H1 (cell line): ENCODE measurements around the gene KIF26A. TPM values are rescaled to one million over a fixed set of nuclear protein-coding genes. Genes with fewer than 3 reads are reported as not detected.

Experiments
- CTCF ChIA-PET: fragments of 300-600 bp; sonication (Branson Sonifier 250); formaldehyde crosslinking; loops from one replicate; lab custom pipeline; 2021; ENCODE audit not compliant: partially characterized antibody; lab: Charles Lee
- POLR2A ChIA-PET: fragments of 300-600 bp; sonication (Branson Sonifier 250); formaldehyde crosslinking; loops from one replicate; lab custom pipeline; 2021; ENCODE audit warnings: inconsistent platforms; ENCODE audit not compliant: partially characterized antibody; lab: Charles Lee
- DNase-seq, 2 experiments: peaks; one replicate each; pipeline versions ENCODE4 v3.0.0 to v3.0.0-alpha.2; 2010 to 2022; ENCODE audit warnings: low spot score in 2 of 2, low read depth in 1 of 2, mixed read lengths in 1 of 2
- FAIRE-seq: peaks from 2 replicates; lab custom pipeline; 2011; peaks lifted over from hg19 to GRCh38; lab: Jason Lieb, UNC
- H2AFZ ChIP-seq: 2 replicates; pipeline ENCODE4 v1.8.1; 2012; ENCODE audit warnings: low read length, inconsistent platforms
- H2AK5ac ChIP-seq: 2 replicates; pipeline ENCODE4 v1.6.1; 2013; ENCODE audit warnings: low read depth, low read length
- H2BK120ac ChIP-seq: replicated peaks from 2 replicates; pipeline ENCODE3; 2013; ENCODE audit warnings: low read depth, low read length, inconsistent platforms
- H2BK12ac ChIP-seq: 2 replicates; pipeline ENCODE4 v1.6.1; 2013; ENCODE audit warnings: low read depth, low read length
- H2BK15ac ChIP-seq: 2 replicates; pipeline ENCODE4 v1.6.1; 2013; ENCODE audit warnings: low read length
- H2BK20ac ChIP-seq: 2 replicates; pipeline ENCODE4 v1.6.1; 2013; ENCODE audit warnings: low read length
- H2BK5ac ChIP-seq: 2 replicates; pipeline ENCODE4 v1.6.1; 2013; ENCODE audit warnings: low read depth, low read length
- H3K14ac ChIP-seq: 2 replicates; pipeline ENCODE4 v1.6.1; 2013; ENCODE audit warnings: inconsistent platforms; ENCODE audit not compliant: insufficient read length
- H3K18ac ChIP-seq: 2 replicates; pipeline ENCODE4 v1.6.1; 2013; ENCODE audit warnings: low read length; ENCODE audit errors: extremely low read depth
- H3K23ac ChIP-seq: 2 replicates; pipeline ENCODE4 v1.6.1; 2013; ENCODE audit warnings: inconsistent platforms; ENCODE audit not compliant: insufficient read length
- H3K23me2 ChIP-seq: 2 replicates; pipeline ENCODE4 v1.6.1; 2013; ENCODE audit warnings: low read depth, low read length
- H3K27ac ChIP-seq: 2 replicates; pipeline ENCODE4 v1.6.1; 2011; ENCODE audit warnings: low read depth, low read length, inconsistent platforms
- H3K27me3 ChIP-seq, 4 experiments: replicated peaks in 1 of 4; 1 replicate in 1 of 4; 2 replicates in 3 of 4; pipeline versions ENCODE4 v1.6.1 to v1.8.1; 2011 to 2013; ENCODE audit warnings: low read length in 3 of 4, mild to moderate bottlenecking in 3 of 4, inconsistent platforms in 2 of 4, mixed read lengths in 2 of 4, moderate library complexity in 1 of 4; ENCODE audit not compliant: control insufficient read depth in 3 of 4, insufficient read depth in 3 of 4; ENCODE audit errors: extremely low read depth in 1 of 4
- H3K36me3 ChIP-seq, 4 experiments: 2 replicates each; pipeline versions ENCODE4 v1.6.1 to v1.8.1; 2011 to 2013; ENCODE audit warnings: mild to moderate bottlenecking in 4 of 4, low read length in 3 of 4, moderate library complexity in 2 of 4, control low read depth in 1 of 4, inconsistent platforms in 1 of 4; ENCODE audit not compliant: insufficient read depth in 4 of 4, control insufficient read depth in 2 of 4
- H3K4ac ChIP-seq: replicated peaks from 2 replicates; pipeline ENCODE3; 2013; ENCODE audit warnings: low read length, low read depth, mixed read lengths, inconsistent platforms; ENCODE audit not compliant: insufficient read length
- H3K4me1 ChIP-seq, 4 experiments: replicated peaks in 1 of 4; 1 replicate in 1 of 4; 2 replicates in 3 of 4; pipeline versions ENCODE4 v1.6.1 to v1.8.1; 2011 to 2013; ENCODE audit warnings: low read length in 3 of 4, inconsistent platforms in 2 of 4, mixed read lengths in 1 of 4; ENCODE audit not compliant: insufficient read depth in 4 of 4, control insufficient read depth in 3 of 4
- H3K4me2 ChIP-seq, 2 experiments: 2 replicates each; pipeline versions ENCODE4 v1.6.1 to v1.8.1; 2011 to 2013; ENCODE audit warnings: low read depth in 2 of 2, low read length in 2 of 2, control low read depth in 1 of 2, inconsistent platforms in 1 of 2, mild to moderate bottlenecking in 1 of 2; ENCODE audit not compliant: insufficient read depth in 1 of 2
- H3K4me3 ChIP-seq, 4 experiments: fragments of 200-600, 300-600 bp in 1 of 4; sonication (generic), shearing (Covaris generic), sonication (Bioruptor Twin) in 1 of 4; 2 replicates each; pipeline versions ENCODE4 v1.5.1 to v1.8.1; 2011 to 2016; ENCODE audit warnings: low read length in 4 of 4, low read depth in 3 of 4, control low read depth in 2 of 4, inconsistent platforms in 2 of 4, mild to moderate bottlenecking in 2 of 4, mixed read lengths in 1 of 4, moderate library complexity in 1 of 4; ENCODE audit not compliant: insufficient read depth in 2 of 4; ENCODE audit errors: extremely low read depth in 1 of 4
- H3K56ac ChIP-seq: replicated peaks from 2 replicates; pipeline ENCODE3; 2013; ENCODE audit warnings: low read depth, mild to moderate bottlenecking, mixed read lengths, low read length, inconsistent platforms; ENCODE audit not compliant: insufficient read length
- H3K79me1 ChIP-seq: 2 replicates; pipeline ENCODE4 v1.6.1; 2013; ENCODE audit warnings: low read depth, low read length, control low read depth
- H3K79me2 ChIP-seq, 2 experiments: 2 replicates each; pipeline versions ENCODE4 v1.6.1 to v1.8.1; 2012 to 2013; ENCODE audit warnings: low read length in 2 of 2, mild to moderate bottlenecking in 2 of 2, inconsistent platforms in 1 of 2; ENCODE audit not compliant: insufficient read depth in 2 of 2, control insufficient read depth in 1 of 2
- H3K9ac ChIP-seq, 4 experiments: replicated peaks in 1 of 4; 1 replicate in 1 of 4; 2 replicates in 3 of 4; pipeline versions ENCODE4 v1.6.1 to v1.8.1; 2011 to 2013; ENCODE audit warnings: low read depth in 3 of 4, low read length in 3 of 4, control low read depth in 2 of 4, mild to moderate bottlenecking in 2 of 4, moderate library complexity in 2 of 4, inconsistent platforms in 1 of 4; ENCODE audit errors: extremely low read depth in 1 of 4
- H3K9me3 ChIP-seq, 2 experiments: 2 replicates each; pipeline versions ENCODE4 v1.6.1 to v1.8.1; 2012 to 2013; ENCODE audit warnings: mild to moderate bottlenecking in 2 of 2, moderate library complexity in 2 of 2, control low read depth in 1 of 2, inconsistent platforms in 1 of 2, low read depth in 1 of 2, low read length in 1 of 2, mixed read lengths in 1 of 2; ENCODE audit not compliant: insufficient read depth in 2 of 2
- H4K20me1 ChIP-seq, 2 experiments: replicated peaks in 1 of 2; 2 replicates each; pipeline versions ENCODE3 to v1.8.1; 2011 to 2013; ENCODE audit warnings: inconsistent platforms in 2 of 2, low read length in 2 of 2, mild to moderate bottlenecking in 1 of 2; ENCODE audit not compliant: insufficient read depth in 2 of 2, control insufficient read depth in 1 of 2
- H4K5ac ChIP-seq: 2 replicates; pipeline ENCODE4 v1.6.1; 2013; ENCODE audit warnings: low read length, low read depth, mixed read lengths, inconsistent platforms; ENCODE audit not compliant: insufficient read length
- H4K8ac ChIP-seq: 2 replicates; pipeline ENCODE4 v1.8.0; 2013; ENCODE audit warnings: mild to moderate bottlenecking, moderate library complexity, low read length, inconsistent platforms; ENCODE audit not compliant: insufficient read depth; ENCODE audit errors: extremely low read depth
- H4K91ac ChIP-seq: replicated peaks from 2 replicates; pipeline ENCODE3; 2013; ENCODE audit warnings: low read length, mixed read lengths, inconsistent platforms; ENCODE audit not compliant: insufficient read length
- CTBP2 ChIP-seq: IDR thresholded peaks from 2 replicates; pipeline ENCODE4 v1.7.0; 2011; ENCODE audit warnings: borderline replicate concordance, mild to moderate bottlenecking, moderate library complexity, mixed read lengths, low read length; ENCODE audit not compliant: insufficient read depth, insufficient read length
- JUN ChIP-seq: IDR thresholded peaks from 2 replicates; pipeline ENCODE4 v1.6.1; 2011; ENCODE audit warnings: low read depth, mild to moderate bottlenecking, improper control_type of control experiment, low read length
- MAFK ChIP-seq: IDR thresholded peaks from 2 replicates; pipeline ENCODE4 v1.6.1; 2012; ENCODE audit warnings: low read depth, mild to moderate bottlenecking, improper control_type of control experiment, low read length
- POU5F1 ChIP-seq: IDR thresholded peaks from 2 replicates; pipeline ENCODE4 v1.6.1; 2011; ENCODE audit warnings: low read depth, mild to moderate bottlenecking, low read length, moderate library complexity
- RAD21 ChIP-seq, 2 experiments: IDR thresholded peaks in 1 of 2; conservative IDR thresholded peaks in 1 of 2; 2 replicates each; pipeline ENCODE4 v1.6.1; 2011; ENCODE audit warnings: low read depth in 2 of 2, low read length in 2 of 2, improper control_type of control experiment in 1 of 2, inconsistent platforms in 1 of 2, mild to moderate bottlenecking in 1 of 2, moderate library complexity in 1 of 2
- RNF2 ChIP-seq: fragments of 200-900, 300-1000 bp; sonication (generic); IDR thresholded peaks from 2 replicates; pipeline ENCODE4 v1.7.1; 2016; ENCODE audit warnings: borderline replicate concordance, low read depth, mild to moderate bottlenecking, antibody characterized with exemption, low read length; ENCODE audit not compliant: poor library complexity, severe bottlenecking; ENCODE audit errors: missing control alignments
- SIN3A ChIP-seq, 2 experiments: IDR thresholded peaks in 1 of 2; conservative IDR thresholded peaks in 1 of 2; 2 replicates each; pipeline ENCODE4 v1.6.1; 2011 to 2012; ENCODE audit warnings: low read length in 2 of 2, improper control_type of control experiment in 1 of 2, low read depth in 1 of 2, mild to moderate bottlenecking in 1 of 2
- TAF1 ChIP-seq: IDR thresholded peaks from 2 replicates; pipeline ENCODE4 v1.6.1; 2011; ENCODE audit warnings: mild to moderate bottlenecking, low read depth, low read length
- TAF7 ChIP-seq: optimal IDR thresholded peaks from 2 replicates; pipeline ENCODE3; 2011; ENCODE audit warnings: low read depth, mild to moderate bottlenecking, inconsistent platforms, low read length, moderate library complexity, borderline replicate concordance
- TCF12 ChIP-seq: IDR thresholded peaks from 2 replicates; pipeline ENCODE4 v1.6.1; 2011; ENCODE audit warnings: low read depth, mild to moderate bottlenecking, low read length
- ZNF274 ChIP-seq: IDR thresholded peaks from 2 replicates; pipeline ENCODE4 v1.7.0; 2012; ENCODE audit warnings: low read length, borderline replicate concordance; ENCODE audit errors: extremely low read depth
- WGBS, 2 experiments: shearing (Covaris generic) in 1 of 2; methylation state at CpG; one replicate each; pipeline versions ENCODE4 v1.1.6 to v1.1.7; 2013 to 2015; ENCODE audit warnings: low lambda C conversion rate in 2 of 2, mixed read lengths in 2 of 2, inconsistent platforms in 1 of 2, low coverage in 1 of 2, missing lambda C conversion rate in 1 of 2; ENCODE audit not compliant: insufficient replicate concordance in 2 of 2, insufficient coverage in 1 of 2, insufficient read length in 1 of 2; ENCODE audit errors: extremely low coverage in 1 of 2, missing lambda C conversion rate in 1 of 2; 5-methylcytosine and 5-hydroxymethylcytosine counted together
- polyA plus RNA-seq, 7 experiments: library from polyadenylated mRNA; depleted of rRNA in 3 of 7; stranded (reverse) in 5 of 7; unstranded in 2 of 7; fragments of >200 nt in 5 of 7; fragments of 200-250 nt in 2 of 7; gene quantifications; 1 replicate in 5 of 7; 2 replicates in 1 of 7; 4 replicates in 1 of 7; pipeline versions ENCODE4 v1.2.1 to v1.2.3, GENCODE V29; 2011 to 2013; ENCODE audit warnings: missing spikeins in 2 of 7, mixed read lengths in 2 of 7
- total RNA-seq: library from RNA; stranded (reverse); fragmentation: NEBNext Ultra II Directional; extraction: Animal tissue kit (Norgen Biotek cat#: 25700); gene quantifications from 2 replicates; pipeline ENCODE4 v1.2.1, GENCODE V29; 2021

Gene KIF26A
- total and polyA plus RNA-seq, 2 of the 8 experiments (the other 6 are each of a cell fraction or from before 2014, with no cell fraction given) = 11.5 to 41.6 TPM

DNA sequence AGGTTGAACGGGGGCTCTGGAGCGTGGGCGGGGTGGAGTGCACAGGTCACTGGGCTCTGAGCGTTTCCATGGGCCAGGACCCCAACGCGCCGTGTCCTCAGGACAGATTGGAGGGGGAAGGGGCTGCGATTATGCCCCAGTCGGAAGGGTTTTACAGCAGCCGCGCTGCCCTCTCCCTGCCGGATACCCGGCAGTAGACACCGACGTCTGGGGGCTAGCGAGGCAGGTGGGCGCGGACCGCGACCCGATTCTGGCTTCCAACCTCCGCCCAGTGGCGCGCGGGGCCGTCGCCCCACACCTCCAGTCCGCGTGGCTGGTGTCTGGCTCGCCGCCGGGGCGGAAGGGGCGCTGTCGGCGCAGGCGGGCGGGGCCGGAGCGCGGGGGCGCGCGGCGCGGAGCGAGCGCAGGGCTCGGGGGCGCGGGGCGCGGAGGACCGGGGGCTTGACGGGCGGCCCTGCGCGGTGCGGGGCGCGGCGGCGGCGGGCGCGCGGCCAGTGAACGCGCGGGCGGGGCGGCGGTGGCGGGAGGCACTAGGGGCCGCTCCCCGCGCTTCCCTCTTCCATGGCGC lies 2.4 kb upstream of the KIF26A start:
- Histone ChIP-seq H3K36me3 (no peaks in the 10 kb centered on the region; a peak in 1 of 8 replicates), H3K27me3 (peaks cover 21 to 35% (median 27%) of the 10 kb centered on the region in 4 experiments), H2BK15ac (no peak overlapping the region), H3K23me2 (peaks cover 31% of the 10 kb centered on the region), H2BK20ac (no peak overlapping the region), H3K4ac (no peak overlapping the region), H2AFZ (peak overlapping the region; percentile 84; the same call in 1 of the 2 replicates), H2AK5ac (no peak overlapping the region), H3K4me3 (peak overlapping the region; percentile 19 to 88 (median 40)), H2BK120ac (no peak overlapping the region), H3K79me1 (peaks cover 3% of the 10 kb centered on the region), H3K23ac (no peak overlapping the region), H3K56ac (no peak overlapping the region), H4K8ac (no peak overlapping the region; the same call in 1 of the 2 replicates), H3K4me1 (peaks cover 0 to 41% (median 31%) of the 10 kb centered on the region in 4 experiments; a peak in 6 of 7 replicates), H2BK5ac (no peak overlapping the region), H3K9me3 (no peaks in the 10 kb centered on the region), H3K4me2 (peak overlapping the region; percentile 83 to 95), H3K18ac (peak overlapping the region; percentile 0; the same call in 1 of the 2 replicates), H4K5ac (no peak overlapping the region), H3K79me2 (peaks cover 0 to 20% of the 10 kb centered on the region in 2 experiments; a peak in 2 of 4 replicates), H3K9ac (no peak overlapping the region), H3K14ac (no peak overlapping the region), H4K20me1 (peaks cover 9 to 13% of the 10 kb centered on the region in 2 experiments), H4K91ac (no peak overlapping the region), H2BK12ac (peak overlapping the region; percentile 27; the same call in 1 of the 2 replicates), H3K27ac (no peak overlapping the region)
- CTCF ChIA-PET = interaction anchor here (0.6 kb wide), 1 partner anchor 51 kb away, joined by 3 read pairs; no protein-coding TSS in a partner anchor
- WGBS, 2 experiments = 2% methylated on average over 19 of the region's 78 CpGs; no CpG with 5 or more reads in 1 of the 2 experiments
- POLR2A ChIA-PET = interaction anchor here (1.4 kb wide), 1 partner anchor 9 kb away, joined by 3 read pairs; no protein-coding TSS in a partner anchor
- FAIRE-seq = no peak
- DNase-seq = peak in 1 of 2 experiments; percentile 70
- TF ChIP-seq SIN3A (conservative IDR thresholded peaks at IDR 0.05 in 1 of 2, IDR thresholded peaks at IDR 0.05 in 1 of 2; ENCODE audit: low read depth in 1 of 2, low read length in 2 of 2) (no peak), TAF7 (no peak), MAFK (no peak), POU5F1 (no peak), RAD21 (IDR thresholded peaks at IDR 0.05 in 1 of 2, conservative IDR thresholded peaks at IDR 0.05 in 1 of 2; ENCODE audit: low read depth in 2 of 2, low read length in 2 of 2) (no peak), RNF2 (no peak), TCF12 (no peak), JUN (no peak), CTBP2 (no peak), TAF1 (no peak), ZNF274 (no peak)
